Neural cell (in vitro differentiated cells): Measurements from ENCODE around the gene SMIM10L2A. TPM values are rescaled to one million over a fixed set of nuclear protein-coding genes. Genes with fewer than 3 reads are reported as not detected.

ENCODE experiments used
- H2AFZ ChIP-seq: fragments of 200-600, 300-800 bp; sonication (generic), shearing (Covaris generic); 2 replicates; pipeline ENCODE4 v1.6.0; 2014; ENCODE audit warnings: low read depth, mild to moderate bottlenecking, antibody characterized with exemption, low read length, moderate library complexity
- H3F3A ChIP-seq: fragments of 200-600 bp; shearing (Covaris generic); 2 replicates; pipeline ENCODE4 v1.6.1; 2016; ENCODE audit warnings: mild to moderate bottlenecking, moderate library complexity, mixed read lengths, antibody characterized with exemption, low read length; ENCODE audit not compliant: insufficient read depth, poor library complexity, severe bottlenecking
- H3K27ac ChIP-seq: fragments of 200-600, 300-800 bp; sonication (generic), shearing (Covaris generic); 2 replicates; pipeline ENCODE4 v1.5.1; 2014; ENCODE audit warnings: mild to moderate bottlenecking, low read length, moderate library complexity
- H3K27me3 ChIP-seq: fragments of 300-800, 200-600 bp; sonication (generic), shearing (Covaris generic); 2 replicates; pipeline ENCODE4 v1.6.0; 2014; ENCODE audit warnings: mild to moderate bottlenecking, low read depth, low read length, moderate library complexity; ENCODE audit not compliant: insufficient read depth
- H3K36me3 ChIP-seq: fragments of 300-800, 200-600 bp; sonication (generic), shearing (Covaris generic); 2 replicates; pipeline ENCODE4 v1.5.1; 2014; ENCODE audit warnings: mild to moderate bottlenecking, antibody characterized with exemption, low read length, moderate library complexity; ENCODE audit not compliant: insufficient read depth
- H3K4me2 ChIP-seq: fragments of 300-800, 200-600 bp; sonication (generic), shearing (Covaris generic); 2 replicates; pipeline ENCODE4 v1.6.0; 2014; ENCODE audit warnings: mild to moderate bottlenecking, low read length
- H3K4me3 ChIP-seq: fragments of 300-800, 200-600 bp; sonication (generic), shearing (Covaris generic); 2 replicates; pipeline ENCODE4 v1.5.1; 2014; ENCODE audit warnings: mild to moderate bottlenecking, low read length, moderate library complexity
- H3K79me2 ChIP-seq: fragments of 200-600 bp; shearing (Covaris generic); replicated peaks from 2 replicates; pipeline ENCODE4 v1.6.0; 2014; ENCODE audit warnings: mild to moderate bottlenecking, low read length, moderate library complexity; ENCODE audit not compliant: insufficient read depth
- H3K9ac ChIP-seq: fragments of 300-800, 200-600 bp; sonication (generic), shearing (Covaris generic); 2 replicates; pipeline ENCODE4 v1.6.1; 2016; ENCODE audit warnings: mild to moderate bottlenecking, low read length, mixed read lengths
- H3K9me2 ChIP-seq: fragments of 200-600 bp; shearing (Covaris generic); 2 replicates; pipeline ENCODE4 v1.6.1; 2016; ENCODE audit warnings: mild to moderate bottlenecking, low read length, mixed read lengths; ENCODE audit not compliant: insufficient read depth
- H3K9me3 ChIP-seq: fragments of 200-600, 300-800 bp; sonication (generic), shearing (Covaris generic); 2 replicates; pipeline ENCODE4 v1.6.1; 2016; ENCODE audit warnings: mild to moderate bottlenecking, mixed run types, low read length, moderate library complexity, mixed read lengths
- H4K20me1 ChIP-seq: fragments of 200-600 bp; shearing (Covaris generic); 2 replicates; pipeline ENCODE4 v1.6.1; 2016; ENCODE audit warnings: mild to moderate bottlenecking, mixed run types; ENCODE audit not compliant: insufficient read depth
- CTCF ChIP-seq: fragments of 450-650 bp; IDR thresholded peaks from 2 replicates; pipeline ENCODE4 v1.5.1; 2014; ENCODE audit warnings: antibody characterized with exemption, mild to moderate bottlenecking, moderate library complexity; ENCODE audit not compliant: poor library complexity, severe bottlenecking
- EP300 ChIP-seq: fragments of 450-650 bp; conservative IDR thresholded peaks from 2 replicates; pipeline ENCODE4 v1.6.1; 2014; ENCODE audit warnings: antibody characterized with exemption, mild to moderate bottlenecking, moderate library complexity; ENCODE audit not compliant: poor library complexity, severe bottlenecking
- EZH2 ChIP-seq: fragments of 200-600, 300-800 bp; shearing (Covaris generic), sonication (generic); IDR thresholded peaks from 2 replicates; pipeline ENCODE4 v1.6.1; 2014; ENCODE audit warnings: antibody characterized with exemption, low read length, borderline replicate concordance, mild to moderate bottlenecking; ENCODE audit not compliant: insufficient read depth, poor library complexity, severe bottlenecking
- MXI1 ChIP-seq: fragments of 450-650 bp; conservative IDR thresholded peaks from 2 replicates; pipeline ENCODE4 v1.6.1; 2014; ENCODE audit warnings: antibody characterized with exemption, mild to moderate bottlenecking; ENCODE audit not compliant: poor library complexity, severe bottlenecking
- POLR2AphosphoS5 ChIP-seq: IDR thresholded peaks from 2 replicates; pipeline ENCODE4 v1.6.1; 2012
- RAD21 ChIP-seq: fragments of 450-650 bp; conservative IDR thresholded peaks from 2 replicates; pipeline ENCODE4 v1.6.1; 2014; ENCODE audit warnings: antibody characterized with exemption, mild to moderate bottlenecking, moderate library complexity
- REST ChIP-seq: IDR thresholded peaks from 2 replicates; pipeline ENCODE4 v1.6.1; 2012; ENCODE audit warnings: borderline replicate concordance
- SMC3 ChIP-seq: fragments of 450-650 bp; conservative IDR thresholded peaks from 2 replicates; pipeline ENCODE4 v1.6.1; 2014; ENCODE audit warnings: antibody characterized with exemption, mild to moderate bottlenecking, moderate library complexity; ENCODE audit not compliant: poor library complexity
- TAF1 ChIP-seq: IDR thresholded peaks from 2 replicates; pipeline ENCODE4 v1.6.1; 2012; ENCODE audit warnings: low read depth
- polyA plus RNA-seq: library from polyadenylated mRNA; depleted of rRNA; stranded (reverse); fragments of >200 nt; gene quantifications from 2 replicates; pipeline ENCODE4 v1.2.3, GENCODE V29; 2014

SMIM10L2A gene
- polyA plus RNA-seq, 1 donor from 2014 or later = 5.4 TPM

- Histone ChIP-seq H3K27ac (no peak overlapping the region), H3K79me2 (no peaks in the 10 kb centered on the region), H3K9me2 (no peaks in the 10 kb centered on the region), H3K36me3 (no peaks in the 10 kb centered on the region), H3K4me3 (no peak overlapping the region), H4K20me1 (no peaks in the 10 kb centered on the region), H2AFZ (no peak overlapping the region), H3K9ac (no peak overlapping the region), H3K9me3 (no peaks in the 10 kb centered on the region), H3K4me2 (no peak overlapping the region), H3F3A (no peaks in the 10 kb centered on the region), H3K27me3 (no peaks in the 10 kb centered on the region)
- TF ChIP-seq POLR2AphosphoS5 (no peak), SMC3 (no peak), CTCF (no peak)
Measured at GRCh38 chrX:135384161-135384836, 37.4 kb upstream of the SMIM10L2A start.

- H3K27me3 ChIP-seq = no peaks in the 10 kb centered on the region
- no peaks in the 10 kb centered on the region for H3K36me3 ChIP-seq
- H3K9me2 ChIP-seq = no peaks in the 10 kb centered on the region
- no peaks in the 10 kb centered on the region for H4K20me1 ChIP-seq
- H3F3A ChIP-seq = no peaks in the 10 kb centered on the region
- no peak overlapping the region for H3K27ac ChIP-seq
- H2AFZ ChIP-seq = no peak overlapping the region
- no peaks in the 10 kb centered on the region for H3K9me3 ChIP-seq
- no peak overlapping the region for H3K4me2 ChIP-seq
- H3K4me3 ChIP-seq = no peak overlapping the region
- H3K9ac ChIP-seq = no peak overlapping the region
- no peaks in the 10 kb centered on the region for H3K79me2 ChIP-seq
- TF ChIP-seq SMC3 (no peak), POLR2AphosphoS5 (no peak)
Measured at GRCh38 chrX:135388841-135389240, 32.9 kb upstream of the SMIM10L2A start.

GRCh38 chrX:135389243-135389642, 32.5 kb upstream of the SMIM10L2A start:
- no peak overlapping the region for H3K9ac ChIP-seq
- H4K20me1 ChIP-seq = no peaks in the 10 kb centered on the region
- no peaks in the 10 kb centered on the region for H3K9me2 ChIP-seq
- H3K27ac ChIP-seq = no peak overlapping the region
- H3K27me3 ChIP-seq = no peaks in the 10 kb centered on the region
- H3F3A ChIP-seq = no peaks in the 10 kb centered on the region
- H3K4me2 ChIP-seq = no peak overlapping the region
- no peaks in the 10 kb centered on the region for H3K9me3 ChIP-seq
- no peak overlapping the region for H3K4me3 ChIP-seq
- TF ChIP-seq EZH2 (no peak), RAD21 (no peak), SMC3 (no peak), REST (no peak), EP300 (no peak), TAF1 (no peak), CTCF (no peak), MXI1 (no peak), POLR2AphosphoS5 (no peak)
- no peak overlapping the region for H2AFZ ChIP-seq
- H3K79me2 ChIP-seq = no peaks in the 10 kb centered on the region
- H3K36me3 ChIP-seq = no peaks in the 10 kb centered on the region
